Neural crest cell (in vitro differentiated cells): Measurements from ENCODE around the gene ADD2. TPM values are rescaled to one million over a fixed set of nuclear protein-coding genes. Genes with fewer than 3 reads are reported as not detected.

Experiments
- DNase-seq: peaks from one replicate; pipeline ENCODE4 v3.0.0; 2021; ENCODE audit warnings: low read depth, mixed read lengths, low spot score
- H3K27ac Mint-ChIP-seq: one replicate; pipeline ENCODE4 v1.8.0; 2021; ENCODE audit warnings: mild to moderate bottlenecking, mixed read lengths; ENCODE audit not compliant: unreplicated experiment
- H3K27me3 Mint-ChIP-seq: 2 replicates; pipeline ENCODE4 v1.8.0; 2021; ENCODE audit warnings: low read depth, mild to moderate bottlenecking, mixed read lengths
- H3K36me3 Mint-ChIP-seq: 2 replicates; pipeline ENCODE4 v1.8.0; 2021; ENCODE audit warnings: low read depth, mild to moderate bottlenecking, mixed read lengths
- H3K4me1 Mint-ChIP-seq: 2 replicates; pipeline ENCODE4 v1.8.0; 2021; ENCODE audit warnings: mixed read lengths
- H3K4me3 Mint-ChIP-seq: one replicate; pipeline ENCODE4 v1.8.0; 2021; ENCODE audit warnings: mild to moderate bottlenecking, mixed read lengths
- H3K9me3 Mint-ChIP-seq: 2 replicates; pipeline ENCODE4 v1.8.0; 2021; ENCODE audit warnings: mixed read lengths
- CTCF ChIP-seq: fragments of 200-600 bp; sonication (generic); conservative IDR thresholded peaks from 2 replicates; pipeline ENCODE4 v1.5.0; 2021; ENCODE audit warnings: antibody characterized with exemption, mild to moderate bottlenecking
- long read RNA-seq: library from polyadenylated mRNA; unstranded; transcript quantifications from one replicate; pipeline ENCODE4 v2.0.0, GENCODE V29; 2020
- total RNA-seq: library from RNA; stranded (reverse); gene quantifications from 2 replicates; pipeline ENCODE4 v1.2.1, GENCODE V29; 2021

Gene ADD2
- 31.6 and 31.8 TPM in 2 replicates for total RNA-seq
- long read RNA-seq, full-length matches to known transcripts, result 7 of 13 reads
- long read RNA-seq, partial matches to known transcripts, result 2 of 13 reads
- long read RNA-seq, other reads (novel, unspliced or antisense), result 4 of 13 reads

- Mint-ChIP-seq H3K27me3 (peaks cover 63% of the 10 kb centered on the region), H3K4me1 (peaks cover 12% of the 10 kb centered on the region), H3K4me3 (peak within 1 kb of the TSS; percentile 95), H3K9me3 (no peaks in the 10 kb centered on the region), H3K27ac (peak within 1 kb of the TSS; percentile 94), H3K36me3 (no peaks in the 10 kb centered on the region)
- peak; percentile 54 for TF ChIP-seq CTCF
- peak; percentile 61 for DNase-seq
These were observed at the start of gene ADD2 for GRCh38 chr2:70767699-70768589. TSS of gene ADD2 (minus strand) at chr2:70768200. CDS start at chr2:70706408, 61,792 bp downstream.

- no peak for DNase-seq
- H3K27me3 Mint-ChIP-seq, result peaks cover 12% of the 10 kb centered on the region
- no peaks in the 10 kb centered on the region for H3K9me3 Mint-ChIP-seq
- no peaks in the 10 kb centered on the region for H3K4me1 Mint-ChIP-seq
- no peak overlapping the region for H3K27ac Mint-ChIP-seq
- H3K4me3 Mint-ChIP-seq, result no peak overlapping the region
- TF ChIP-seq CTCF, result no peak
- no peaks in the 10 kb centered on the region for H3K36me3 Mint-ChIP-seq
These were observed 49.4 kb upstream of the ADD2 start for GRCh38 chr2:70817284-70817954.

- DNase-seq, result no peak
- no peak overlapping the region for H3K27ac Mint-ChIP-seq
- H3K36me3 Mint-ChIP-seq, result no peaks in the 10 kb centered on the region
- peaks cover 12% of the 10 kb centered on the region for H3K27me3 Mint-ChIP-seq
- no peaks in the 10 kb centered on the region for H3K4me1 Mint-ChIP-seq
- no peaks in the 10 kb centered on the region for H3K9me3 Mint-ChIP-seq
- no peak overlapping the region for H3K4me3 Mint-ChIP-seq
- TF ChIP-seq CTCF, result no peak
These were observed 48.7 kb upstream of the ADD2 start for GRCh38 chr2:70816726-70817125.

GRCh38 chr2:70808983-70809958 is 41.3 kb upstream of the ADD2 start:
- no peak for TF ChIP-seq CTCF

GRCh38 chr2:70807828-70808118 is 39.8 kb upstream of the ADD2 start:
- Mint-ChIP-seq H3K4me3 (no peak overlapping the region), H3K9me3 (no peaks in the 10 kb centered on the region), H3K4me1 (peaks cover 15% of the 10 kb centered on the region), H3K27me3 (peaks cover 6% of the 10 kb centered on the region), H3K36me3 (no peaks in the 10 kb centered on the region), H3K27ac (no peak overlapping the region)
- no peak for DNase-seq
- TF ChIP-seq CTCF, result no peak

More at GRCh38 chr2:70808983-70809958, 41.3 kb upstream of the ADD2 start:
- H3K4me3 Mint-ChIP-seq, result no peak overlapping the region
- no peak for DNase-seq
- H3K36me3 Mint-ChIP-seq, result no peaks in the 10 kb centered on the region
- H3K4me1 Mint-ChIP-seq, result peaks cover 15% of the 10 kb centered on the region
- peaks cover 8% of the 10 kb centered on the region for H3K27me3 Mint-ChIP-seq
- peak overlapping the region; percentile 45 for H3K27ac Mint-ChIP-seq
- H3K9me3 Mint-ChIP-seq, result no peaks in the 10 kb centered on the region
